GM06990 (cell line): ENCODE results near the gene HIRIP3.

ENCODE experiments used
- DNase-seq: peaks from one replicate; pipeline ENCODE4 v3.0.0-alpha.2; 2011; ENCODE audit not compliant: insufficient read length; ENCODE audit errors: extremely low read depth
- H3K27me3 ChIP-seq: replicated peaks from 2 replicates; pipeline ENCODE4 v1.6.0; 2011; ENCODE audit warnings: low read length; ENCODE audit not compliant: control insufficient read depth, insufficient read depth
- H3K36me3 ChIP-seq: 2 replicates; pipeline ENCODE4 v1.5.1; 2011; ENCODE audit warnings: low read length; ENCODE audit not compliant: control insufficient read depth, insufficient read depth
- H3K4me3 ChIP-seq: replicated peaks from 2 replicates; pipeline ENCODE4 v1.5.1; 2011; ENCODE audit warnings: low read depth, mild to moderate bottlenecking, control low read depth, low read length
- CTCF ChIP-seq: IDR thresholded peaks from 2 replicates; pipeline ENCODE4 v1.5.1; 2011; ENCODE audit warnings: low read length, control low read depth, mild to moderate bottlenecking, inconsistent platforms; ENCODE audit not compliant: insufficient read depth, poor library complexity, severe bottlenecking

HIRIP3 gene

DNA sequence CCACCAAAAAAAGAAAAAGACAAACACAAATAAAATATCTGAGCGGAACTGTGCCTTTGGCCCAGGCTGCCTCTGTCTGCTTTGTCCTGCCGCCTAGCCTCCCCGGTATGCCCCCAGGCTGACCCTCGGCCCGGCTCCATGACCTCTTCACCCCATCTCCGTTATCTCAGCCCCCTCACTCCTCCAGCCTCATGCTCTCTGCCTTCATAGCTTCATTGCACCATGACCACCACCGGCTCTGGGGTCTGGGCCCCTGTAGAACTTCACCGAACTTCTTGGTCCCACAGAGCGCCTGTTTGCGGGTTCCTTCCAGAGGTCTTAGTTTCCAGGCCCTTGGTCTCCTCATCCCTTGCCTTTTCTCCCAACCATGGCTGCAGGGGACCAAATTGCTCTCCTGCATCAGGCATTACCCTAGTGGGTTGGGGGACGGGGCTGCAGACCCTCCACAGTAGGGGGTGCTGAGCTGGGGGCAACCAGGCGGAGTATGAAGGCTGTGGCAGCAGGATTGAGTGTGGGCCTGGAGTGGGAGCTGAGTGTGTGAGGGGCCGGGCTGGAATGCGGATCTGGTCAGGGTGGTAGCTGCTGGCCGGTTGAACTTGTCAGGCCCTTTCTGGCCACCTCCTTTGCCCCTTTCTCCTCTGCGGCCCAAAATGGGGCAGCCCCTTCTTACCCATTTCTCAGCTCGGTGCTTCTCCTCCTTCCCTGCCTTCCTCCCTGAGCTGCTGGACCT, 6.9 kb downstream of the HIRIP3 start:
- Histone ChIP-seq H3K36me3 (peaks cover 49% of the 10 kb centered on the region), H3K27me3 (no peaks in the 10 kb centered on the region), H3K4me3 (no peak overlapping the region)
- DNase-seq = no peak
- TF ChIP-seq CTCF = no peak

- peaks cover 51% of the 10 kb centered on the region for H3K36me3 ChIP-seq
- no peak for TF ChIP-seq CTCF
- DNase-seq = no peak
Observed at GRCh38 chr16:29987371-29988085, 7.9 kb downstream of the HIRIP3 start.

GRCh38 chr16:29986931-29987330, 8.5 kb downstream of the HIRIP3 start:
- Histone ChIP-seq H3K36me3 (peaks cover 49% of the 10 kb centered on the region), H3K4me3 (no peak overlapping the region), H3K27me3 (no peaks in the 10 kb centered on the region)
- no peak for TF ChIP-seq CTCF
- no peak for DNase-seq

More at GRCh38 chr16:29987371-29988085, 7.9 kb downstream of the HIRIP3 start:
- Histone ChIP-seq H3K27me3 (no peaks in the 10 kb centered on the region), H3K4me3 (no peak overlapping the region)

DNA sequence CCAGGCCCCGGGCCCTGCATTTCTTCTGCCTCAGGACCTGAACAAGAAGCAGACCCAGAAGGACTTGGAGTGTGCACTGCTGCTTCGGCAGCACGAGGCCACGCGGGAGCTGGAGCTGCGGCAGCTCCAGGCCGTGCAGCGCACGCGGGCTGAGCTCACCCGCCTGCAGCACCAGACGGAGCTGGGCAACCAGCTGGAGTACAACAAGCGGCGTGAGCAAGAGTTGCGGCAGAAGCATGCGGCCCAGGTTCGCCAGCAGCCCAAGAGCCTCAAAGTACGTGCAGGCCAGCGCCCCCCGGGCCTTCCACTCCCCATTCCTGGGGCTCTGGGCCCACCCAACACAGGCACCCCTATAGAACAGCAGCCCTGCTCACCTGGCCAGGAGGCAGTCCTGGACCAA, 9.2 kb downstream of the HIRIP3 start:
- no peak overlapping the region for H3K4me3 ChIP-seq
- H3K27me3 ChIP-seq = no peaks in the 10 kb centered on the region
- peaks cover 54% of the 10 kb centered on the region for H3K36me3 ChIP-seq
- TF ChIP-seq CTCF = no peak
- DNase-seq = no peak

GRCh38 chr16:29985271-29985811, 10.1 kb downstream of the HIRIP3 start:
- Histone ChIP-seq H3K36me3 (peaks cover 52% of the 10 kb centered on the region), H3K4me3 (no peak overlapping the region), H3K27me3 (no peaks in the 10 kb centered on the region)
- TF ChIP-seq CTCF = no peak
- no peak for DNase-seq
